HG03025 (cell line): ENCODE results near the gene CCR3.

Experiments used
- ATAC-seq: cut with Tn5 transposase; IDR thresholded peaks from one replicate; pipeline ENCODE4 v1.9.1; 2021; ENCODE audit warnings: mild to moderate bottlenecking, moderate library complexity; ENCODE audit not compliant: unreplicated experiment, low FRiP score

The CCR3 gene

GRCh38 chr3:46218196-46218709 lies 24.0 kb upstream of the CCR3 start:
- no peak for ATAC-seq

- ATAC-seq: no peak
These were observed 20.9 kb upstream of the CCR3 start for GRCh38 chr3:46221391-46221790.

DNA sequence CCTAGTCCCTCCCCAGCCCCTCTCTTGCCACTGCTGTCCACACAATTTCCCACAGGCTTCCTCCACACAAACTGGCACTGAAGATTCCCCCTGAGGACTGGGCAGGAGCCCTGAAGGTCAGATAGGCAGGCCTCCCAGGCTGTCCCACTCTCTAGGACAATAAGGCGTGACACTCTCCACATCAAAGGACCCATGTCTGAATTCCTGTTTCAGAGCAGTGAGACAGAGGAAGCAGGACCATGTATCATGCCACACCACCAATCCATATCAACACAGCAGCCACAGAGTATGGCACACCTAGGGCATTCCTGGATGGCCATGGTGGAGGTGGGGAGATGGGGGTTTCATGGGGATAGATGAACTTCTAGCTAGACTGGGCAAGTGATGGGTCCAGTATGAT lies 20.3 kb upstream of the CCR3 start:
- no peak for ATAC-seq

GRCh38 chr3:46222435-46223161 lies 19.7 kb upstream of the CCR3 start:
- no peak for ATAC-seq

- ATAC-seq: no peak
These were observed 13.7 kb upstream of the CCR3 start for GRCh38 chr3:46228260-46229242.

- no peak for ATAC-seq
These were observed 10.9 kb upstream of the CCR3 start for GRCh38 chr3:46231323-46231722.

DNA sequence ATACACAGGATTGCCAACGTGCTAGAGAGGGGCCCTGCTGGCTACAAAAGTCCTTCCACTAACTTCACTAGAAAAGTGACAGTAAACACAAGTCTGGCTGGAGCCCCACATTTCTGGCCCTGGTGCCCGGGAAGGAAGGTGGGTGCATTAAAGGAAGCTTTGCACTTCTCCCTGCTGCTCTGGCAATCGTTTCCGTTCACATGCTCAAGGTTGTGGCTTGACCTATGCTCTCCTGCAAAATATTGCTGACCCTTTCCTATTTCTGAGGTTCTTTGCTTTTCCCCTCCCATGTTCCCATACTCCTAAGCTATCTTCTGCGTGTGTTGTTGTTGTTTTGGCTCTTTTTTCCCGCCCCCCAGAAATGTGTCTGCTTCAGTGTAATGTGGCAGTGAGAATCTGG lies 9.1 kb upstream of the CCR3 start:
- no peak for ATAC-seq

GRCh38 chr3:46235425-46235824 lies 6.8 kb upstream of the CCR3 start:
- ATAC-seq: no peak

DNA sequence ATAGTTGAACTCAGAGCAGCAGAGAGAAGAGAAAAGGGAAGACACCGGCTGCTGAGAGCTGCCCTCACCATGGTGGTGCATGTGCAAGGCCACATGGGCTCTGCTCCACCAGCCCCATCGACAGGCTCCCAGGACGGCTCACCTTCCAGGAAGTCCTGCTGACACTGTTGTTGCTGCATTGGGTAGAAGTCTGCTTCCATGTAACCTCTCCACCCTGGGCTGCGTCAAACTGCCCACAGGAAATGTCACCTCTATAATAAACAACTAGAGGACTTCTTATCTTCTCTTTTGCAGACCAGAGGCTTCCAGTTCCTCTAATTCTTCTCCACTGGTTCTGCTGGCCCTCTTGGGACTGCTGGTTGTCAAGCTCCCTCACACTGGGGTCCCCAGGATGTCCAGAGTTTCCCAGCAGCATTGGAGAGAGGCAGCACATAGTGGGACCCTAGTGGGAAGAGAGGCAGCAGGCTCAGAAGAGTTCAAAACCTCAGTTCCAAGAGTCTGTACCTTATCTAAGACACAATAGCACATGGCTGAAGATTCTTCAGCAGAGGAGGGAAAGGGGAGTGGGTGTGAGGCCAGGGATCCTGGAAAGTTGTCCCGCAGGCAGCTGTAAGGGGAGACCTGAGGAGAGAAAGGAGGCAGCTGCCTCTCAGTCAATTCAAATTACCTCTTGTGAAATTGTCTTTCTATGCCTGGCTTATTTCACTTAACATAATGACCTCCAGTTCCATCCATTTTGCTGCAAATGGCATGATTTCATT lies 5.8 kb upstream of the CCR3 start:
- no peak for ATAC-seq

GRCh38 chr3:46238386-46238785 lies 3.9 kb upstream of the CCR3 start:
- no peak for ATAC-seq

GRCh38 chr3:46239301-46239938 lies 2.8 kb upstream of the CCR3 start:
- no peak for ATAC-seq

DNA sequence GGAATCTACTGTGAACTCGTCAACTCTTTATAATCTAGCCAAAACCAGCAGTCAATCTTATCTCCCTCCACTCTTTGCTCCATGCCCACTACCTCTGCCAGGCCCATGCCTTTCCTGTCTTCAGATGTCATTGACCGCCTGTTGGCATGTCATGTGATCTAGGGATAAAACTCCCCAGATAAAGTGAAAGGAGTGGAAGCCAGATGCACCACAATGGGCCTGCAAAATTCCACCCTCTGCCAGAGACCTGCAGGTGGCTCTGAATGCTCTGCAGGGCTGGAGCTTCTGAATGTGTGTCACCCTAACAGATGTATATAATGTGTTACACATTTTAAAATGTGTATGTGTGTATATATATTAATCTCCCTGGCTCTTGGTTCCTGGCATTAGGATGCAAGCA lies 2.3 kb upstream of the CCR3 start:
- ATAC-seq: no peak

DNA sequence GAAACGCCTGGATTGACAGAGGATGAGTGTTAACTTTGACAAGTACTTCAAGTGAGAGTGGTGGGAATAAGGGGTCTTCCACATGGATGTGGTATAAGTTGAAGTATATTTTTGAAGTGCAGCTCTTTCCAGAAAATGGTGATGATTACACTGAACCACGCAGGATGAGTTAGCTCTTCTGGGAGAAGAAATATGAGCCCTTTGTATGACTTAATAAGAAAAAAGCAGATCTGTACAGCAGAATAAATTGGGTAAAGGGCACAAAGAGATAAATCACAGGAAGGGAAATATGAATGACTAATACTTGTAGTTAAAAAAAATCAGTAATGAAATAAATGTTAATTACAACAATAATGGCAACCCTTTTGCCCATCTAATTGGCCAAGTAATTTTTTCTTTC lies 1.3 kb downstream of the CCR3 start:
- ATAC-seq: no peak

DNA sequence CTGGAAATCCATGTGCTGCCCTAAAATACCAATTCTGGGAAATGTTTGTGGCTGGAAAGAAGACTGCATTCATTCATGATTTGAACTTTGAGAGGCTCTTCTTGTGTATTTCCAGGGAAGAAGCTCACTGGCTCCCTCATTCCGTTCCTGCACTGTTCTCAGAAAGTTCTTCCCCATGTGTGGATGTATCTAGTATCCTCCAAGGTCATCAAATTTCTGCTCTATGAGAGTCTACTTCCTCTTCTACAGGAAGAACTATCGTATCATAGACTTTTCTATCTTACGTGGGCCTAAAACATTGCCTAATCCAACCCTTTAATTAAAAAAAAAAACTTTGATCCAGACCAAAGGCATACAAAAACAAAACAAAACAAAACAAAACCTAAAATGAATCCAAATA lies 2.9 kb downstream of the CCR3 start:
- no peak for ATAC-seq

DNA sequence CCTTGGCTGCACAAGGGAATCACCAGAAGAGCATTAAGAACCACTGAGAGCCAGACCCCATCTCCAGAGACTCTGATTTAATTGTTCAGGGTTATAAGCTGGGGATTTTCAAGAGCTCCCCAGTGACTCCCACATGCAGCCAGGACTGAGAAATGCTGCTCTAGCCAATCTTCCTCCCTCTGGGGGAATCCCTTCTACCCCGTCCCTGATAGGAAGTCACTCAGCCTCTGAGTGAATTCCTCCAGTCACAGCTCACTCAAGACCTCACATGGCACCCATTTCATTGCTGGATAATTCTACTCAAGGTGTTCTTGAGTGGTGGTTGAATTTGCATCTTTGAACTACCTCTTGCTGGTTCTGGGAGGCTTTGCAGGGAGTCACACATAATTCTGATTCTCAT lies 10.7 kb downstream of the CCR3 start:
- no peak for ATAC-seq

- ATAC-seq: no peak
These were observed 16.3 kb downstream of the CCR3 start for GRCh38 chr3:46258525-46258924.

DNA sequence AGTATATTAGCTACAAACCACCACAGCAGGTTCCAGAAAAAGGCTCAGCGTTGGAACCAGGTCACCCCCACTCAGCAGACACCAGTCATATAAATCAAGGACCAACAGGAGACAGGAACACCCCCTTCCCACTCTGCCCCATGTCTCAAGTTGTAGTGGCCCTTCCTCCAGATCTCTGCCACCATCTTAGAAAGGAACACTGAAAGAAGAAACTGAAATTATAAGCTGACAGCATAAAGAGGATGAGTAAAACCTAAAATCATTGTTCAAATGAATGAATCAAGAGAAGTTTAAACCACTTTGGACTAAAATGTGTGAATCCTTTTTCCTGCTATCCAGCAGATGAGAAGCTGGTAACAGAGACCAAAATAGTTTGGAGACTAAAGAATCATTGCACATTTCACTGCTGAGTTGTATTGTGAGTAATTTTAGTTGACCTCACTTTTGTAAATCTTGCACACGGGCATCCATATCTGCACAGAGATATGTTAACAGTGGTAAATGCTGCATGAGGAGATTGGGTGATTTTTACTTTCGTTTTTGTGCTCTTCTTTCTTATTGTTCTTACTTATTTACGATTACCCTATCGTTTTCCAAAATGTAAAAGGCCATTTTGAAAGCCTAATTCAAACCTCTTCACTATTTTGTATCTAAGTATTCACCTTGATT lies 19.8 kb downstream of the CCR3 start:
- ATAC-seq: no peak

DNA sequence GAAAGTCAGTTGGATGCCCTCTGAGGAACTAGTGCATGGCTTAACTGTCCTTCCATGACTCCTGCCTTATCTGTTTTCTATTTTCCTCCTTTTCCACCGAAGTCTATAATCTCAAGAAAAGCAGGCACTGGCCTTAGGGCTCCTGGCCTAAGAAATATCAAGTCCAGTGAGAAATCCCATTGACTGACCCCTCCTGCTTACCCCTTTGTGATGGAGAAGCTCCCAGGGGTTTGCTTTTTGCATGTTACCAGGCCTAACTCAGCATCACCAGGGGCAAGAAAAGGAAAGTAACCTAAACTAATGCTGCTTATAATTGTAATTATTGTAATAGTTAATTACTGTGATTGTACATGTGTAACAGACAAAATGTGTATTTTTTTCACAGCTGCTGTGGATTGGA lies 21.7 kb downstream of the CCR3 start:
- ATAC-seq: no peak

GRCh38 chr3:46266598-46266997 lies 24.3 kb downstream of the CCR3 start:
- ATAC-seq: no peak

DNA sequence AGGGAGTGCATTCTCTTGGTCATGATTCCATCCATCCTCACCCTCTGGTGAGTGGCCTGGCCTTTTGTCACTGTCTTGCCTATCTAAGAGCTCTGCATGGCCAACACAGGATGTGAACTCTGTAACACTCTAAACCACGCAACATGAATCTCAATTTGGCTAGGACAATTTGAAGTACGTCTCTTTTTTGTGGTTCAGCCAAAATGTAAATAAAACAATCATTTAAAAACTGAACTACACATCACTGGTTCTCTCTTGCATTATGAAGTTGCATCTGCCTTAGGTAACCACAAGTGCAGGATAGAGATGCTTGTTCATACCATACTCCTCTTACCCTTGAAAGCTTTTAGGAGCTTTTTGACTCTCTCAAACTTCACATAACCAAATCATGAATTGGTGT lies 27.3 kb downstream of the CCR3 start:
- no peak for ATAC-seq
